ENCODE measurements around the gene TIMM22. TPM values are rescaled to one million over a fixed set of nuclear protein-coding genes. Genes with fewer than 3 reads are reported as not detected.
"Not testable (repeated sequence)": the region's sequence is repeated elsewhere in the genome, so short reads cannot be mapped to it uniquely, and the experiment has no call there.

Gene TIMM22
- total and polyA plus RNA-seq, 3 donors from 2014 or later, result 18.2 to 19.1 (median 18.3) TPM

- Histone ChIP-seq H3K4me3 (no peak overlapping the region), H3K27me3 (no peaks in the 10 kb centered on the region), H3K36me3 (ENCODE audit: low read depth, missing control alignments) (no peaks in the 10 kb centered on the region), H3K4me1 (no peaks in the 10 kb centered on the region), H3K9me3 (no peaks in the 10 kb centered on the region), H3K27ac (no peak overlapping the region)
- TF ChIP-seq CTCF (IDR thresholded peaks at IDR 0.05), result no peak
- no peak for TF ChIP-seq POLR2A (IDR thresholded peaks at IDR 0.05)
- 93 to 97% methylated on average over 14 to 15 of the region's 15 CpGs for WGBS, 2 donors
- no peak for DNase-seq
- intact Hi-C loops (cut with DNase I; ENCODE audit: low total_unique reads), result loop anchor here (10.0 kb wide), 1 partner anchor 113 kb away; no protein-coding TSS in a partner anchor
Measured at GRCh38 chr17:987931-988330, 9.0 kb upstream of the TIMM22 start.

GRCh38 chr17:988561-988960 lies 8.4 kb upstream of the TIMM22 start:
- intact Hi-C loops (cut with DNase I; ENCODE audit: low total_unique reads), result loop anchor here (10.0 kb wide), 1 partner anchor 114 kb away; no protein-coding TSS in a partner anchor
- TF ChIP-seq POLR2A (IDR thresholded peaks at IDR 0.05) (no peak), CTCF (IDR thresholded peaks at IDR 0.05) (no peak)

GRCh38 chr17:992933-993332 lies 4.0 kb upstream of the TIMM22 start:
- WGBS, 2 donors, result 64 to 88% methylated on average over 5 to 12 of the region's 13 CpGs

More at GRCh38 chr17:988561-988960, 8.4 kb upstream of the TIMM22 start:
- H3K9me3 ChIP-seq, result no peaks in the 10 kb centered on the region
- no peak for DNase-seq
- no peak overlapping the region for H3K4me3 ChIP-seq
- H3K27me3 ChIP-seq, result no peaks in the 10 kb centered on the region
- no peak overlapping the region for H3K27ac ChIP-seq
- H3K36me3 ChIP-seq (ENCODE audit: low read depth, missing control alignments), result no peaks in the 10 kb centered on the region
- 88 to 95% methylated on average over 11 of the region's 11 CpGs for WGBS, 2 donors
- no peaks in the 10 kb centered on the region for H3K4me1 ChIP-seq

GRCh38 chr17:995324-995723 lies 1.6 kb upstream of the TIMM22 start:
- DNase-seq; H3K36me3 ChIP-seq (ENCODE audit: low read depth, missing control alignments); H3K27me3 ChIP-seq; H3K27ac ChIP-seq; H3K4me3 ChIP-seq; H3K9me3 ChIP-seq; intact Hi-C loops (cut with DNase I; ENCODE audit: low total_unique reads): not testable (repeated sequence)
- H3K4me1 ChIP-seq, result peaks cover 11% of the 10 kb centered on the region
- WGBS, 2 donors, result 80 to 91% methylated on average over 8 of the region's 8 CpGs

More at GRCh38 chr17:992933-993332, 4.0 kb upstream of the TIMM22 start:
- Histone ChIP-seq H3K27ac (no peak overlapping the region), H3K4me1 (peaks cover 5% of the 10 kb centered on the region), H3K4me3 (no peak overlapping the region), H3K36me3 (ENCODE audit: low read depth, missing control alignments) (no peaks in the 10 kb centered on the region), H3K27me3 (no peaks in the 10 kb centered on the region), H3K9me3 (no peaks in the 10 kb centered on the region)
- DNase-seq, result no peak
- intact Hi-C loops (cut with DNase I; ENCODE audit: low total_unique reads), result no loop called here
- TF ChIP-seq POLR2A (IDR thresholded peaks at IDR 0.05) (no peak), CTCF (IDR thresholded peaks at IDR 0.05) (no peak)

- Histone ChIP-seq H3K4me3 (no peak overlapping the region), H3K27me3 (no peaks in the 10 kb centered on the region), H3K36me3 (ENCODE audit: low read depth, missing control alignments) (no peaks in the 10 kb centered on the region), H3K9me3 (no peaks in the 10 kb centered on the region), H3K4me1 (peaks cover 18% of the 10 kb centered on the region), H3K27ac (no peak overlapping the region)
- no peak for TF ChIP-seq POLR2A (IDR thresholded peaks at IDR 0.05)
- TF ChIP-seq CTCF (IDR thresholded peaks at IDR 0.05), result no peak
- intact Hi-C loops (cut with DNase I; ENCODE audit: low total_unique reads), result no loop called here
- DNase-seq, result no peak
- 21 to 44% methylated on average over 2 of the region's 2 CpGs for WGBS, 2 donors
Measured at GRCh38 chr17:998111-998510, 1.2 kb downstream of the TIMM22 start.
